ENCODE results near the gene ATP6V0D1.

GRCh38 chr16:67443265-67443664 is 37.7 kb downstream of the ATP6V0D1 start:
- no peak for TF ChIP-seq POLR2A (IDR thresholded peaks at IDR 0.05)
- TF ChIP-seq, protein P1, sequence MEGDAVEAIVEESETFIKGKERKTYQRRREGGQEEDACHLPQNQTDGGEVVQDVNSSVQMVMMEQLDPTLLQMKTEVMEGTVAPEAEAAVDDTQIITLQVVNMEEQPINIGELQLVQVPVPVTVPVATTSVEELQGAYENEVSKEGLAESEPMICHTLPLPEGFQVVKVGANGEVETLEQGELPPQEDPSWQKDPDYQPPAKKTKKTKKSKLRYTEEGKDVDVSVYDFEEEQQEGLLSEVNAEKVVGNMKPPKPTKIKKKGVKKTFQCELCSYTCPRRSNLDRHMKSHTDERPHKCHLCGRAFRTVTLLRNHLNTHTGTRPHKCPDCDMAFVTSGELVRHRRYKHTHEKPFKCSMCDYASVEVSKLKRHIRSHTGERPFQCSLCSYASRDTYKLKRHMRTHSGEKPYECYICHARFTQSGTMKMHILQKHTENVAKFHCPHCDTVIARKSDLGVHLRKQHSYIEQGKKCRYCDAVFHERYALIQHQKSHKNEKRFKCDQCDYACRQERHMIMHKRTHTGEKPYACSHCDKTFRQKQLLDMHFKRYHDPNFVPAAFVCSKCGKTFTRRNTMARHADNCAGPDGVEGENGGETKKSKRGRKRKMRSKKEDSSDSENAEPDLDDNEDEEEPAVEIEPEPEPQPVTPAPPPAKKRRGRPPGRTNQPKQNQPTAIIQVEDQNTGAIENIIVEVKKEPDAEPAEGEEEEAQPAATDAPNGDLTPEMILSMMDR (IDR thresholded peaks at IDR 0.05 in 8 of 11, conservative IDR thresholded peaks at IDR 0.05 in 3 of 11) = no peak
